ENCODE measurements around the gene ACKR4. TPM values are rescaled to one million over a fixed set of nuclear protein-coding genes. Genes with fewer than 3 reads are reported as not detected.

ACKR4 gene
- total RNA-seq, result 0.49 and 0.50 TPM in 2 replicates

GRCh38 chr3:132596816-132597433 lies at the start of gene ACKR4:
Gene ACKR4 (plus strand): TSS chr3:132597270. CDS start chr3:132600398, 3,128 bp downstream.

Other genes starting within 250 kb of the ACKR4 start
- 53.9 and 87.4 TPM in 2 replicates for gene DNAJC13, start 179.8 kb upstream of the ACKR4 start, total RNA-seq
- gene ACAD11, start 62.5 kb downstream of the ACKR4 start, total RNA-seq, result 14.2 and 39.6 TPM in 2 replicates
- gene UBA5, start 63.1 kb downstream of the ACKR4 start, total RNA-seq, result 26.2 and 34.6 TPM in 2 replicates
- 14.1 and 36.5 TPM in 2 replicates for gene NPHP3, start 125.1 kb downstream of the ACKR4 start, total RNA-seq